NCI-H2029 (cell line): ENCODE results near the gene TUBA3C.

Experiments
- DNase-seq: peaks from one replicate; lab custom pipeline; 2025; lab: John Stamatoyannopoulos, UW

The TUBA3C gene

GRCh38 chr13:19161308-19161707, 20.3 kb downstream of the TUBA3C start:
- DNase-seq, result no peak

- no peak for DNase-seq
Observed at GRCh38 chr13:19159761-19160420, 21.7 kb downstream of the TUBA3C start.

- DNase-seq, result no peak
Observed at GRCh38 chr13:19159181-19159580, 22.4 kb downstream of the TUBA3C start.

- no peak for DNase-seq
Observed at GRCh38 chr13:19158526-19159174, 23.0 kb downstream of the TUBA3C start.

GRCh38 chr13:19158006-19158405, 23.6 kb downstream of the TUBA3C start:
- DNase-seq, result no peak

- no peak for DNase-seq
Observed at GRCh38 chr13:19157461-19157860, 24.2 kb downstream of the TUBA3C start.

- DNase-seq, result no peak
Observed at GRCh38 chr13:19156013-19156825, 25.4 kb downstream of the TUBA3C start.

- DNase-seq, result no peak
Observed at GRCh38 chr13:19155321-19155861, 26.2 kb downstream of the TUBA3C start.

GRCh38 chr13:19154843-19155242, 26.8 kb downstream of the TUBA3C start:
- no peak for DNase-seq

- no peak for DNase-seq
Observed at GRCh38 chr13:19153782-19154450, 27.7 kb downstream of the TUBA3C start.

GRCh38 chr13:19152403-19152802, 29.2 kb downstream of the TUBA3C start:
- no peak for DNase-seq

GRCh38 chr13:19151581-19152263, 29.9 kb downstream of the TUBA3C start:
- no peak for DNase-seq

- DNase-seq, result no peak
Observed at GRCh38 chr13:19150712-19151228, 30.9 kb downstream of the TUBA3C start.

- no peak for DNase-seq
Observed at GRCh38 chr13:19150226-19150625, 31.4 kb downstream of the TUBA3C start.

GRCh38 chr13:19148561-19148960, 33.1 kb downstream of the TUBA3C start:
- no peak for DNase-seq
